NB4 (cell line): ENCODE measurements around the gene PDK4.

ENCODE experiments used
- DNase-seq: peaks from one replicate; pipeline ENCODE4 v3.0.0; 2010; ENCODE audit warnings: low read depth
- H3K4me3 ChIP-seq: one replicate; pipeline ENCODE4 v1.5.1; 2011; ENCODE audit warnings: mild to moderate bottlenecking, low read depth, low read length, moderate library complexity
- CTCF ChIP-seq: IDR thresholded peaks from one replicate; pipeline ENCODE4 v1.5.1; 2012; ENCODE audit warnings: low read depth, low read length
- MAX ChIP-seq: IDR thresholded peaks from 2 replicates; pipeline ENCODE4 v1.6.1; 2011; ENCODE audit warnings: low read depth, low read length
- MYC ChIP-seq: IDR thresholded peaks from 2 replicates; pipeline ENCODE4 v1.6.1; 2011; ENCODE audit warnings: low read depth, low read length
- POLR2A ChIP-seq: IDR thresholded peaks from 2 replicates; pipeline ENCODE4 v1.6.1; 2011; ENCODE audit warnings: mild to moderate bottlenecking; ENCODE audit not compliant: insufficient read length; ENCODE audit errors: extremely low read depth

PDK4 gene

GRCh38 chr7:95596198-95597063, at the start of gene PDK4:
Gene PDK4, minus strand, starts transcription at chr7:95596516. Its CDS starts 223 bp downstream, at chr7:95596293.
- no peak for DNase-seq
- TF ChIP-seq MAX (no peak), POLR2A (no peak), MYC (no peak), CTCF (no peak)
- H3K4me3 ChIP-seq: no peak within 1 kb of the TSS

GRCh38 chr7:95642173-95642572, 45.9 kb upstream of the PDK4 start:
- no peak for TF ChIP-seq POLR2A
- no peak for TF ChIP-seq MAX
- TF ChIP-seq MYC: no peak
- no peak for TF ChIP-seq CTCF
- no peak for DNase-seq
- H3K4me3 ChIP-seq: no peak overlapping the region

GRCh38 chr7:95636140-95636940, 40.0 kb upstream of the PDK4 start:
- no peak for TF ChIP-seq CTCF
- TF ChIP-seq POLR2A: no peak
- no peak for TF ChIP-seq MAX
- TF ChIP-seq MYC: no peak
- no peak overlapping the region for H3K4me3 ChIP-seq
- no peak for DNase-seq

GRCh38 chr7:95632609-95633008, 36.3 kb upstream of the PDK4 start:
- no peak for TF ChIP-seq MAX
- TF ChIP-seq MYC: no peak
- TF ChIP-seq CTCF: no peak
- TF ChIP-seq POLR2A: no peak
- DNase-seq: no peak
- H3K4me3 ChIP-seq: no peak overlapping the region

GRCh38 chr7:95631527-95631926, 35.2 kb upstream of the PDK4 start:
- no peak overlapping the region for H3K4me3 ChIP-seq
- TF ChIP-seq CTCF (no peak), MAX (no peak), MYC (no peak), POLR2A (no peak)
- DNase-seq: no peak
